ENCODE measurements around the gene DCAF17. TPM values are rescaled to one million over a fixed set of nuclear protein-coding genes. Genes with fewer than 3 reads are reported as not detected.
A peak's percentile ranks its signal among the peaks of the same experiment; 100 is the strongest.

The DCAF17 gene
- polyA plus RNA-seq (2011; rRNA removed) (23.9 and 26.9 TPM in 2 replicates), polyA plus RNA-seq (2017; fragmentation: RNase III; extraction: RNeasy Plus Mini Kit Qiagen cat#74134 plus additional on column Dnase treatment) (11.5 to 12.6 TPM (median 12.6 TPM) in 3 replicates), polyA minus RNA-seq (2011; rRNA and poly(A)+ RNA removed) (17.1 and 19.0 TPM in 2 replicates)
- polyA plus RNA-seq (2012; cell fraction: cytosol; rRNA removed) = 3.3 and 4.0 TPM in 2 replicates
- polyA plus RNA-seq (2012; cell fraction: nucleus; rRNA removed) = 2.7 and 4.3 TPM in 2 replicates

- ATAC-seq (peak; percentile 94 to 97), FAIRE-seq (no peak), DNase-seq (ENCODE audit: low read depth in 1 of 2, low spot score in 1 of 2) (peak; percentile 80 to 97)
- Histone ChIP-seq H3K9me3 (peaks cover 4% of the 10 kb centered on the region; the same call in 1 of the 3 replicates), H3K4me2 (peak within 1 kb of the TSS; percentile 91), H3K4me1 (peaks cover 34% of the 10 kb centered on the region), H3K27ac (peak within 1 kb of the TSS; percentile 96), H3K4me3 (peak within 1 kb of the TSS; percentile 57)
- TF ChIP-seq EHF (CRISPR knock-in tag; IDR thresholded peaks at IDR 0.05) (no peak), MAZ (IDR thresholded peaks at IDR 0.05; ENCODE audit: borderline replicate concordance, low read depth, low read length) (no peak), REST (IDR thresholded peaks at IDR 0.05) (peak; percentile 85), TFCP2L1 (CRISPR knock-in tag; IDR thresholded peaks at IDR 0.05) (peak; percentile 66; the same call in 1 of the 2 replicates), BCL3 (IDR thresholded peaks at IDR 0.05) (peak; percentile 62), USF2 (IDR thresholded peaks at IDR 0.05) (0 out of 2 replicates have a peak, but pooled peaks have one; percentile 28), CHD2 (IDR thresholded peaks at IDR 0.05; ENCODE audit: low read length, partially characterized antibody) (peak; percentile 83), FOSL2 (IDR thresholded peaks at IDR 0.05) (no peak), FOSL2 (CRISPR knock-in tag; IDR thresholded peaks at IDR 0.05) (0 out of 2 replicates have a peak, but pooled peaks have one; percentile 14), PHF8 (IDR thresholded peaks at IDR 0.05; ENCODE audit: borderline replicate concordance, low read depth) (peak; percentile 100), E2F6 (IDR thresholded peaks at IDR 0.05; ENCODE audit: borderline replicate concordance, low read depth) (peak; percentile 87; the same call in 1 of the 2 replicates), HDAC2 (IDR thresholded peaks at IDR 0.05) (no peak), POLR2A (IDR thresholded peaks at IDR 0.05; ENCODE audit: low read length) (peak; percentile 38), KDM1A (IDR thresholded peaks at IDR 0.05; ENCODE audit: low read depth) (no peak), TP53 (CRISPR knock-in tag; IDR thresholded peaks at IDR 0.05) (peak; percentile 80; the same call in 1 of the 2 replicates), EHMT2 (IDR thresholded peaks at IDR 0.05; ENCODE audit: low read depth) (no peak), HMGXB4 (CRISPR knock-in tag; IDR thresholded peaks at IDR 0.05; ENCODE audit: borderline replicate concordance) (0 out of 2 replicates have a peak, but pooled peaks have one; percentile 26), MAX (IDR thresholded peaks at IDR 0.05) (peak; percentile 86), JUN (IDR thresholded peaks at IDR 0.05) (peak; percentile 83 to 90), MYC (IDR thresholded peaks at IDR 0.05; ENCODE audit: borderline replicate concordance, low read length) (peak; percentile 65; the same call in 1 of the 2 replicates)
- ChIA-PET CTCF (interaction anchor here (1.1 to 2.3 kb wide), 3 partner anchors 25 to 505 kb away, joined by 3 to 7 read pairs (median 4); partner anchors contain the start of gene GORASP2), POLR2A (interaction anchor here (0.6 to 2.0 kb wide), 13 partner anchors 15 to 664 kb away, joined by 3 to 9 read pairs (median 4); partner anchors contain the start of genes CYBRD1, GORASP2 and TLK1)
- WGBS (ENCODE audit: missing lambda C conversion rate) = 9% methylated on average over 4 of the region's 92 CpGs
Observed at GRCh38 chr2:171434013-171434989, at the start of gene DCAF17. Gene DCAF17, plus strand, starts transcription at chr2:171434226. Its CDS starts 352 bp downstream, at chr2:171434578.

Measured in A549 (cell line).